ENCODE data around the gene ATAD3A. TPM values are rescaled to one million over a fixed set of nuclear protein-coding genes. Genes with fewer than 3 reads are reported as not detected.
"Not testable (repeated sequence)": the region's sequence is repeated elsewhere in the genome, so short reads cannot be mapped to it uniquely, and the experiment has no call there.

ATAD3A gene
- total and polyA plus RNA-seq, 9 of the 15 experiments (the other 6 are each of a cell fraction or from before 2014, with no cell fraction given): 0.10 to 173 (median 36.7) TPM

- TF ChIP-seq CREM (IDR thresholded peaks at IDR 0.05; ENCODE audit: low read depth) (peak; percentile 29; the same call in 1 of the 2 replicates), ZNF395 (CRISPR knock-in tag; IDR thresholded peaks at IDR 0.05) (peak; percentile 65; the same call in 1 of the 2 replicates), E2F4 (CRISPR knock-in tag; IDR thresholded peaks at IDR 0.05; ENCODE audit: low read depth) (0 out of 2 replicates have a peak, but pooled peaks have one; percentile 71), ZEB2 (IDR thresholded peaks at IDR 0.05) (peak; percentile 93), RBFOX2 (IDR thresholded peaks at IDR 0.05; ENCODE audit: low read depth, low read length) (0 out of 2 replicates have a peak, but pooled peaks have one; percentile 47), MYC (CRISPR knock-in tag; IDR thresholded peaks at IDR 0.05; ENCODE audit: borderline replicate concordance, low read depth) (0 out of 2 replicates have a peak, but pooled peaks have one; percentile 20), CBFA2T3 (IDR thresholded peaks at IDR 0.05) (peak; percentile 18; the same call in 1 of the 2 replicates), ATF7 (IDR thresholded peaks at IDR 0.05) (peak; percentile 38; the same call in 1 of the 2 replicates), RAD21 (CRISPR knock-in tag; conservative IDR thresholded peaks at IDR 0.05 in 1 of 2, IDR thresholded peaks at IDR 0.05 in 1 of 2) (peak; percentile 49 to 79), ZBTB40 (CRISPR knock-in tag; IDR thresholded peaks at IDR 0.05) (0 out of 2 replicates have a peak, but pooled peaks have one; percentile 33), TFE3 (CRISPR knock-in tag; IDR thresholded peaks at IDR 0.05) (peak; percentile 97)
- not testable (repeated sequence) for TF ChIP-seq MYC (IDR thresholded peaks at IDR 0.05; ENCODE audit: low read depth, low read length); ZBTB40 (IDR thresholded peaks at IDR 0.05)
Measured at GRCh38 chr1:1504777-1505365, 7.1 kb upstream of the ATAD3A start (continued).

All from K562 (cell line).